ENCODE results near the gene CLDN2.
"Not testable (repeated sequence)": the region's sequence is repeated elsewhere in the genome, so short reads cannot be mapped to it uniquely, and the experiment has no call there.

CLDN2 gene

GRCh38 chrX:106919932-106920452, at the start of gene CLDN2:
CLDN2 (plus strand) TSS chrX:106920402; CDS start chrX:106928229, 7,827 bp downstream.
- TF ChIP-seq, protein P1, sequence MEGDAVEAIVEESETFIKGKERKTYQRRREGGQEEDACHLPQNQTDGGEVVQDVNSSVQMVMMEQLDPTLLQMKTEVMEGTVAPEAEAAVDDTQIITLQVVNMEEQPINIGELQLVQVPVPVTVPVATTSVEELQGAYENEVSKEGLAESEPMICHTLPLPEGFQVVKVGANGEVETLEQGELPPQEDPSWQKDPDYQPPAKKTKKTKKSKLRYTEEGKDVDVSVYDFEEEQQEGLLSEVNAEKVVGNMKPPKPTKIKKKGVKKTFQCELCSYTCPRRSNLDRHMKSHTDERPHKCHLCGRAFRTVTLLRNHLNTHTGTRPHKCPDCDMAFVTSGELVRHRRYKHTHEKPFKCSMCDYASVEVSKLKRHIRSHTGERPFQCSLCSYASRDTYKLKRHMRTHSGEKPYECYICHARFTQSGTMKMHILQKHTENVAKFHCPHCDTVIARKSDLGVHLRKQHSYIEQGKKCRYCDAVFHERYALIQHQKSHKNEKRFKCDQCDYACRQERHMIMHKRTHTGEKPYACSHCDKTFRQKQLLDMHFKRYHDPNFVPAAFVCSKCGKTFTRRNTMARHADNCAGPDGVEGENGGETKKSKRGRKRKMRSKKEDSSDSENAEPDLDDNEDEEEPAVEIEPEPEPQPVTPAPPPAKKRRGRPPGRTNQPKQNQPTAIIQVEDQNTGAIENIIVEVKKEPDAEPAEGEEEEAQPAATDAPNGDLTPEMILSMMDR (IDR thresholded peaks at IDR 0.05; ENCODE audit: insufficient read depth, low read depth, low read length, missing control alignments) = no peak
- H3K4me3 ChIP-seq (ENCODE audit: low read length) = no peak within 1 kb of the TSS
- no peak for DNase-seq (ENCODE audit: low read depth)

DNA sequence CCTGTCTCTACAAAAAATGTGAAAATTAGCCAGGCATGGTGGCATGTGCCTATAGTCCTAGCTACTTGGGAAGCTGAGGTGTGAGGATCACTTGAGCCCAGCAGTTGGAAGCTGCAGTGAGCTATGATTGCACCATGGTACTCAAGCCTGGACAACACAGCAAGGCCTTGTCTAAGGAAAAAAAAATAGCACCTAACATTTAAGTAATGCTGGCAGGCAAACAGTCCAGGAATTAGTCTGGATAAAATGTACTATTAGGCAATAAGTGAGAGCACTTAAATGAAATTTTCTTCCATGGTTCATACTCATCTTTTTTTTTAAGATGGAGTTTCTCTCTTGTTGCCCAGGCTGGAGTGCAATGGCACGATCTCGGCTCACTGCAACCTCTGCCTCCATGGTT, 47.4 kb upstream of the CLDN2 start:
- DNase-seq (ENCODE audit: low read depth); H3K4me3 ChIP-seq (ENCODE audit: low read length): not testable (repeated sequence)

- peak; percentile 24 for DNase-seq (ENCODE audit: low read depth)
- H3K4me3 ChIP-seq (ENCODE audit: low read length) = no peak overlapping the region
- TF ChIP-seq, protein P1 (IDR thresholded peaks at IDR 0.05; ENCODE audit: insufficient read depth, low read depth, low read length, missing control alignments) = peak; percentile 37
Observed at GRCh38 chrX:106874075-106874474, 46.1 kb upstream of the CLDN2 start.

DNA sequence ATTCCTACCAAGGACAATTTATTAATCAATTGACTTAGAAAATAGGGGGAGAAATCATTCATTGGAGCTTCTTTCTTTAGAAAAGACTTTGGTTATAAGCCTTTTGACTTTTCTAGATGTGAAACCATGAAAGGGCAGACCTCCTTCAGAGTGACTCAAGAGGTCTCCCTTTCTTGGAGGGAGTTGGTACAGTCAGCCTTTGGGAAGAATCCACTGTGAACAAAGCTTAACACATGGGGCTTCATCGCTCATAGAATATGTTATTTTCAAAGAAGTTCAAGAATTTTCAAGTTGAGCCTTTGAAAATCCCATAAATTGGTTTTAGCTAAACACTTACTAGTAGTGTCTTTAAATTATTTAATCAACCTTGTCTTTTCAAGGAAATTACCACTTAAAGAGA, 45.1 kb upstream of the CLDN2 start:
- TF ChIP-seq, protein P1 (IDR thresholded peaks at IDR 0.05; ENCODE audit: insufficient read depth, low read depth, low read length, missing control alignments) = no peak
- no peak overlapping the region for H3K4me3 ChIP-seq (ENCODE audit: low read length)
- DNase-seq (ENCODE audit: low read depth) = no peak

DNA sequence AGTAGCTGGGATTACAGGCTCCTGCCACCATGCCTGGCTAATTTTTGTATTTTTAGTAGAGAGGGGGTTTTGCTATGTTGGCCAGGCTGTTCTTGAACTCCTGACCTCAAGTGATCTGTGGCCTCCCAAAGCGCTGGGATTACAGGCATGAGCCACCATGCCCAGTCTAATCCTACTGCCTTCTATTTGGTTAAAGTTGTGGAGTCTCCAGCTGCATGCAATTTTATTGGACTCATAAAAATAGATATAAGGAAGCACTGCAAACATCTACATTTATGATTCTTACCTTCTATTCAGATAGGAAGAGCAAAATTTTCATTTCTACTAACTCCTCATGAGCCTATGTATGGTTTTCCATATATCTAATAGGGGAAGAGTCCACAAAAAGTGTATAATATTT, 30.7 kb upstream of the CLDN2 start:
- no peak overlapping the region for H3K4me3 ChIP-seq (ENCODE audit: low read length)
- no peak for DNase-seq (ENCODE audit: low read depth)
- TF ChIP-seq, protein P1 (IDR thresholded peaks at IDR 0.05; ENCODE audit: insufficient read depth, low read depth, low read length, missing control alignments) = no peak

DNA sequence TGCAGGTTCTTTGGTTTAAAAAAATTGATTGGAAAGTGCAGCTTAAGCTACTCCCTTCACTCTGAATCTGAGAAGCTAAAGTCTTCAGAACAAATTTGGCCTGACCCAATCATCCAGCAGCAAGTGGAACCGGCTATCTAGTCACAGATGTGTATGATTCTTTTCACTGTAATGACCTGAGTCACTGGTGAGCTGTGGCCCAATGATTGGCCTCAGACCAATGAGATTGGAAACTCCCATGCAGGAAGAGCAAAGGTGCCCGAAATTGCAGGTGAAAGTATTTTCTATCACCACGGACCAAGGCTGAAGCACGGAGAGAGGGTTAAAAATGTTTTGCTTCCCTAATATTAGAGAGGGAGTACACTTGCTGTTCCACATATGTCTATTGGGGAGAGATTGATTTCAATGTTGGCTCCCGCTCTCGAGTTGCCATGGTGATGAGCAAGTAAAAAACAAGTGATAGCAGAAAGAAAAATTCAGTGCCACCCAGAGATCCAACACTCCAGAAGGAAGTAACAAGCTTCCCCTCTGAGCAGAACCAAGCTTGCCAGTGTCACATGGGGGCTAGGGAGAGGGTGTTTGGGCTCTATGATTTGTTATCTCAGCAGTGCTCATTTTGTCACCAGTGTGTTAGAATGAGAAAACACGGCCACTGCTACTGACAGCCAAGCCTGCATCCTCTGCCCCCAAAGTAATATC, 28.3 kb upstream of the CLDN2 start:
- no peak overlapping the region for H3K4me3 ChIP-seq (ENCODE audit: low read length)
- TF ChIP-seq, protein P1 (IDR thresholded peaks at IDR 0.05; ENCODE audit: insufficient read depth, low read depth, low read length, missing control alignments) = no peak
- DNase-seq (ENCODE audit: low read depth) = peak; percentile 33

DNA sequence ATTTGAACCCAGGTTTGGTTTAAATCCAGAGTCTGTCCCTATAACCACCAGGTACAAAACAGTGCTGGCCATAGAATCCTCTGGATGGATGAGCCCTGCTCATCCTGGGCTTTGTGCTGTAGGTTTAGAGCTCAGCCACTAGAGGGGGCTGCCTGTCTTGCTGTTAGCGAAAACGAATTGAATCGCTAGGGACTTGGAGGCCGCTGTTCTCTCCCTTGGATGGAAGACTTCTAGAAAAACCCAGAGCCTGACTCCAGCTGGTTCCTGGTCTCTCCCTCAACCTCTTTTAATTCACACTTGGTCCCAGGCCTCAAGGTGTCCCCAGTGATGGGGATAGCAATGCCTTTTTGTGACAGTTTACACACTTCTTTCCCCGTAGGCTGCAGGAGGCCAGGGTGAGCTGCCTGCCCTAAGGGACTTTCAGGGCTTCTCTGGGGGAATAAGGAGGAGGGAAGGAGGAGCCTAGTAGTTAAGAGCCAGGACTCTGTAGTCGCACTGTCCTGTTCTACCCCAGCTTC, 25.8 kb upstream of the CLDN2 start:
- no peak overlapping the region for H3K4me3 ChIP-seq (ENCODE audit: low read length)
- TF ChIP-seq, protein P1 (IDR thresholded peaks at IDR 0.05; ENCODE audit: insufficient read depth, low read depth, low read length, missing control alignments) = peak; percentile 79
- peak; percentile 69 for DNase-seq (ENCODE audit: low read depth)

Measured in epithelial cell of esophagus (primary cell).